ENCODE results near the gene OR56B4.

OR56B4 gene

DNA sequence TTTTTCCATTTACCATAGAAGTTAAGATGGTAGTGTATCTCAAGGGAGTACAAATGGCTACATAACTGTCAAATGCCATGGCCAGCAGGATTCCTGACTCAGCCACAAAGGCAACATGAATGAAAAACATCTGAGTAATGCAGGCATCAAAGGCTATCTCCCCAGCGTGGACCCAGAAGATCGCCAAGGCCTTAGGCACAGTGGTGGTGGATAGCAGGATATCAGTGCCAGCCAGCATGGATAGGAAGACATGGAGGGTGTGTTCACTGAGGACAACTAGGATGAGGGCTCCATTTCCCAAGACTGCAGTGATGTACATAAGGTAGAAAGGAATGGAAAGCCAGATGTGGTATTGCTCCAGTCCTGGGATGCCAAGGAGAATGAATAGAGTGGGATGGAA lies 44.6 kb downstream of the OR56B4 start:
- no peak for DNase-seq

DNA sequence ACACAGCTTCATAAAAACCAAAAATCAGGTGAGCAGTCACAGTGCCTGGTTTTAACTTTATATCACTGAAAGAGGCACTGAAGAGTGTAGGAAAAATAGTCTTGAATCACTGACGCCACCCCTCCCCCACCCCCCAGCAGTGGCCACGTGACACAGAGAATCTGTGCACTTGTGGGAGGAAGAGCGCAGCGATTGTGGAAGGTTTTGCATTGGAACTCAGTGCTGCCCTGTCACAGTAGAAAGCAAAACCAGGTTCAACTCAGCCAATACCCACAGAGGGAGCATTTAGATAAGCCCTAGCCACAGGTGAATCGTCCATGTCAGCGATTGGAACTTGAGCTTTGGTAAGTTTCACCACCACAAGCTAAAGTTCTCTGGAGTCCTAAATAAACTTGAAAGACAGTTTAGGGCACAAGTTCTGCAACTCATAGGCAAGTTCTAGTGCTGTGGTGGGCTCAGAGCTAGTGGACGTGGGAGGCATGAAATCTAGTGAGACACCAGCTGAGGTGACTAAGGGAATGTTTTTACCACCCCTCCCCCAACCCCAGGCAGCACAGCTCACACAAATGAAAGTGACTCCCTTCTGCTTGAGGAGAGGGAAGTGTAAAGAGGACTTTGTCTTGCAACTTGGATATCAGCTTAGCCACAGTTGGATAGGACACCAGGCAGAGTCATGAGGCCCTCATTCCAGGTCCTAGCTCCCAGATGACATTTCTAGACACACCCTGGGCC lies 49.3 kb downstream of the OR56B4 start:
- no peak for DNase-seq

Data from CD4-positive, alpha-beta T cell treated with Interleukin-4 for 4 hours (primary cell).